ENCODE measurements around the gene NOS3.

NOS3 gene

GRCh38 chr7:150994838-150995510 is 4.2 kb downstream of the NOS3 start:
- TF ChIP-seq CTCF (conservative IDR thresholded peaks at IDR 0.05): no peak
- no peak overlapping the region for H3K27ac ChIP-seq

GRCh38 chr7:150996376-150997074 is 5.7 kb downstream of the NOS3 start:
- TF ChIP-seq CTCF (conservative IDR thresholded peaks at IDR 0.05): no peak
- H3K27ac ChIP-seq: no peak overlapping the region

DNA sequence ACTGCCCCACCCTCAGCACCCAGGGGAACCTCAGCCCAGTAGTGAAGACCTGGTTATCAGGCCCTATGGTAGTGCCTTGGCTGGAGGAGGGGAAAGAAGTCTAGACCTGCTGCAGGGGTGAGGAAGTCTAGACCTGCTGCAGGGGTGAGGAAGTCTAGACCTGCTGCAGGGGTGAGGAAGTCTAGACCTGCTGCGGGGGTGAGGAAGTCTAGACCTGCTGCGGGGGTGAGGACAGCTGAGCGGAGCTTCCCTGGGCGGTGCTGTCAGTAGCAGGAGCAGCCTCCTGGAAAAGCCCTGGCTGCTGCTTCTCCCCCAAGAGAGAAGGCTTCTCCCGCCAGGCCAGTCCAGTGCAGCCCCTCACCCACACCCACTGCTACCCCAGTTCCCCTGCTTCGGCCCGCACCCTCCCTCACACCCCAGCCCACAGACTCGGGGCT is 6.3 kb downstream of the NOS3 start:
- no peak overlapping the region for H3K27ac ChIP-seq
- TF ChIP-seq CTCF (conservative IDR thresholded peaks at IDR 0.05): no peak

DNA sequence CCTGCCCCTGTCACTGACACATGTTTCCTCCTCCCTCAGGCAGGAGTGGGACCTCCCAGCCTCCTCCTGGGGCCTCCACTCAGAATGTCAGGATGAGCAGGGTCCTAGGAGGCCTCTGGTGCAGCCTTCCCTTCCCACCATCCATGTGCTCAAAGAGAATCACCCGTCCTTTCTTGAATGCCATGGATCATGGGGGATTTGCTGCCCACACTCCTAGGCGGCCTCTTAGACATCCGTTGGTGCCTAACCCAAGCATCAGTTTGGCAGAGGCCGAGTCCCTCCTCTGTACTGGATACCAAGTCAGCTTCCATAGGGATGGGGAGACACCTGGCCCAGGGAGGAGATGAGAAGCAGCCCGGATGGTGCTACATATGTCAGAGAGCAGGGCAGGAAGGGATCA is 7.0 kb downstream of the NOS3 start:
- H3K27ac ChIP-seq: no peak overlapping the region
- no peak for TF ChIP-seq CTCF (conservative IDR thresholded peaks at IDR 0.05)

GRCh38 chr7:150998341-150998740 is 7.5 kb downstream of the NOS3 start:
- TF ChIP-seq CTCF (conservative IDR thresholded peaks at IDR 0.05): no peak
- H3K27ac ChIP-seq: no peak overlapping the region

DNA sequence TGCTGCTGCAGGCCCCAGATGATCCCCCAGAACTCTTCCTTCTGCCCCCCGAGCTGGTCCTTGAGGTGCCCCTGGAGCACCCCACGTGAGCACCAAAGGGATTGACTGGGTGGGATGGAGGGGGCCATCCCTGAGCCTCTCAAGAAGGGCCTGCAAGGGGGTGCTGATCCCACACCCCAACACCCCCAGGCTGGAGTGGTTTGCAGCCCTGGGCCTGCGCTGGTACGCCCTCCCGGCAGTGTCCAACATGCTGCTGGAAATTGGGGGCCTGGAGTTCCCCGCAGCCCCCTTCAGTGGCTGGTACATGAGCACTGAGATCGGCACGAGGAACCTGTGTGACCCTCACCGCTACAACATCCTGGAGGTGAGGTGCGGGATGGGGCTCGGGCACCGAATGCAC is 8.2 kb downstream of the NOS3 start:
- no peak overlapping the region for H3K27ac ChIP-seq
- TF ChIP-seq CTCF (conservative IDR thresholded peaks at IDR 0.05): no peak

DNA sequence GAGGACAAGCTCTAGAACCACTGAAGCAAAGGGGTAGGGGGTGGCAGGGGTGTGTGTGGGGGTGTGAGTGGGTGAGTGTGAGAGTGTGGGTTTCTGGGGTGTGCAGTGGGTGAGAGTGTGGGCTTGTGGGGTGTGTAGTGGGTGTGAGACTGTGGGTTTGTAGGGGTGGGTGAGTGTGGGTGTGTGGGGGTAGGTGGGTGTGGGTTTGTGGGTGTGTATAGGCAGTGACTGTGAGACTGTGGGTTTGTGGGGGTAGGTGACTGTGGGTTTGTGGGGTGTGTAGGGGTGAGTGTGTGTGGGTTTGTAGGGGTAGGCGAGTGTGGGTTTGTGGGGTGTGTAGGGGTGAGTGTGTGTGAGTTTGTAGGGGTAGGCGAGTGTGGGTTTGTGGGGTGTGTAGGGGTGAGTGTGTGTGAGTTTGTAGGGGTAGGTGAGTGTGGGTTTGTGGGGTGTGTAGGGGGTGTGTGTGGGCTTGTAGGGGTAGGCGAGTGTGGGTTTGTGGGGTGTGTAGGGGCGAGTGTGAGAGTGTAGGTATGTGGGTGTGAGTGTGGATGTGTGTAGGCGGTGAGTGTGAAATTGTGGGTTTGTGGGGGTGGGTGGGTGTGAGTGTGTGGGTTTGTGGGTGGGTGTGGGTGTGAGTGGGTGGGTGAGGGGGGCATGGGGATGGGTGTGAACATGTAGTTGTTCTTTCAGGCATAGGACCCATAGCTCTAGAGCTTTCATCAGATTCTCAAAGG is 8.8 kb downstream of the NOS3 start:
- H3K27ac ChIP-seq: no peak overlapping the region
- no peak for TF ChIP-seq CTCF (conservative IDR thresholded peaks at IDR 0.05)

All from VCaP (cell line).